ENCODE data around the gene ALDH2.

The ALDH2 gene

DNA sequence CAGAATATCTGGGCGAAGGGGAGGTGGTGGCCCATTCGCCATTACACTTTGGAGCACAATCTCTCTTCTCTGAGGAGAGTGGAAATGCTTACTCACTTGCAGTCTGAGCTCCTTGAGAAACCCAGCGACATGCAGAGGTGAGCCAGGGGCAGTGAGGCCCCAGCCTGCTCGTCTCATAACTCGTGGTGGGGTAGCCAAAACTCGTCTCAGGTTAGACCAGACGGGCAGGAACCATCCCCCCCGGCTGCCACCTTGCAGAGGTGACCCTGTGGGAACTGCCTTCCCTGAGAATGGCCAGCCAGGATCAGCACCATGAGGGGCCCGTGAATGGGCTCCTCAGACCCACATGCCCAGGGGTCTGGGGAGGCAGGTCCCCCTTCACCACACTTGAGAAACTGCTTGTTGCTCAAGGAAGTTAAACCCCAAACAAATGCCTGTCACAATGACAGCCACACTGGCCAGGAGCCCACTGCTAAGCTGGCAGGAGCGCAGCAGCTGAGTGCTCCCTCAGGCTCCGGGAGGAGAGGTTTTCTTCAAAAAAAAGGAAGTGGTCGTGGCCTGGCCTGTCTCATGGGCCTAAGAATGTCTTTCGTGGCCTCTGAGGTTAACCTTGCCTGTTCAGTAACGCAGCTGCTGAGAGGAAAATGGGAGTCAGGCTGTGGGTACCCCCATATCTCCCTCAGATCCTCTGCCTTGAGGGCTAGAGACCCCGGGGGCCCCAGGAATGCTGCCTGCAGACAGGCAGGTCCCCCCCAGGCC is 9.2 kb upstream of the ALDH2 start:
- no peak overlapping the region for H3K9ac ChIP-seq
- TF ChIP-seq, protein P1, sequence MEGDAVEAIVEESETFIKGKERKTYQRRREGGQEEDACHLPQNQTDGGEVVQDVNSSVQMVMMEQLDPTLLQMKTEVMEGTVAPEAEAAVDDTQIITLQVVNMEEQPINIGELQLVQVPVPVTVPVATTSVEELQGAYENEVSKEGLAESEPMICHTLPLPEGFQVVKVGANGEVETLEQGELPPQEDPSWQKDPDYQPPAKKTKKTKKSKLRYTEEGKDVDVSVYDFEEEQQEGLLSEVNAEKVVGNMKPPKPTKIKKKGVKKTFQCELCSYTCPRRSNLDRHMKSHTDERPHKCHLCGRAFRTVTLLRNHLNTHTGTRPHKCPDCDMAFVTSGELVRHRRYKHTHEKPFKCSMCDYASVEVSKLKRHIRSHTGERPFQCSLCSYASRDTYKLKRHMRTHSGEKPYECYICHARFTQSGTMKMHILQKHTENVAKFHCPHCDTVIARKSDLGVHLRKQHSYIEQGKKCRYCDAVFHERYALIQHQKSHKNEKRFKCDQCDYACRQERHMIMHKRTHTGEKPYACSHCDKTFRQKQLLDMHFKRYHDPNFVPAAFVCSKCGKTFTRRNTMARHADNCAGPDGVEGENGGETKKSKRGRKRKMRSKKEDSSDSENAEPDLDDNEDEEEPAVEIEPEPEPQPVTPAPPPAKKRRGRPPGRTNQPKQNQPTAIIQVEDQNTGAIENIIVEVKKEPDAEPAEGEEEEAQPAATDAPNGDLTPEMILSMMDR (IDR thresholded peaks at IDR 0.05): no peak
- H3K27ac ChIP-seq: no peak overlapping the region
- H3K36me3 ChIP-seq (ENCODE audit: control insufficient read depth, insufficient read depth, low read length): no peaks in the 10 kb centered on the region
- no peak overlapping the region for H3K4me3 ChIP-seq (ENCODE audit: low read depth, low read length)
- no peaks in the 10 kb centered on the region for H3K4me1 ChIP-seq
- H3K27me3 ChIP-seq (ENCODE audit: control insufficient read depth, insufficient read depth, low read length): no peaks in the 10 kb centered on the region
- H2AFZ ChIP-seq: no peak overlapping the region
- H3K4me2 ChIP-seq (ENCODE audit: low read length): no peak overlapping the region
- H3K9me3 ChIP-seq (ENCODE audit: control insufficient read depth, low read length): no peaks in the 10 kb centered on the region
- no peaks in the 10 kb centered on the region for H3K79me2 ChIP-seq

DNA sequence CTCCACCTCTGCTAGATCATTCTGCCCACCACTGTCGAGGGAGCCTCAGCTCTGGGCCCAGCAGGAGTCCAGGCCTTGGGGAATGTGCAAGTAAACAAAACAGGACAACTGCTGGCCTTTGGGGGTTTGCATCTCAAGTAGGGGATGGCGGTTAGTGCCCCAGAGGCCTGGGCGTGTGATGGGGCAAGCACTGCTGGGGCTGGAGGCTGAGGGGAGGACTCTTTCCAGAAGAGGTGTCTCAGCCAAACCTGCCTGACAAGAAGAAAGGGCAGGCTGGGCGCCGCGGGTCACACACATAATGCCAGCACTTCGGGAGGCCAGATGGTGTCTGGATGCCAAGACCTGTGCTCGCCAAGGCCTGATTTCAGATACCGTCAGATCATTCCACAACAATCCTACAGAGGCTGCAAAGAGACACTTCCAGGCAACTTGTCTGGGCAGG is 8.6 kb upstream of the ALDH2 start:
- H3K4me2 ChIP-seq (ENCODE audit: low read length): no peak overlapping the region
- H3K36me3 ChIP-seq (ENCODE audit: control insufficient read depth, insufficient read depth, low read length): no peaks in the 10 kb centered on the region
- no peaks in the 10 kb centered on the region for H3K9me3 ChIP-seq (ENCODE audit: control insufficient read depth, low read length)
- no peak overlapping the region for H3K27ac ChIP-seq
- TF ChIP-seq, protein P1 (IDR thresholded peaks at IDR 0.05): no peak
- no peak overlapping the region for H2AFZ ChIP-seq
- no peak overlapping the region for H3K9ac ChIP-seq
- H3K27me3 ChIP-seq (ENCODE audit: control insufficient read depth, insufficient read depth, low read length): no peaks in the 10 kb centered on the region
- no peaks in the 10 kb centered on the region for H3K79me2 ChIP-seq
- H3K4me3 ChIP-seq (ENCODE audit: low read depth, low read length): no peak overlapping the region
- H3K4me1 ChIP-seq: no peaks in the 10 kb centered on the region

DNA sequence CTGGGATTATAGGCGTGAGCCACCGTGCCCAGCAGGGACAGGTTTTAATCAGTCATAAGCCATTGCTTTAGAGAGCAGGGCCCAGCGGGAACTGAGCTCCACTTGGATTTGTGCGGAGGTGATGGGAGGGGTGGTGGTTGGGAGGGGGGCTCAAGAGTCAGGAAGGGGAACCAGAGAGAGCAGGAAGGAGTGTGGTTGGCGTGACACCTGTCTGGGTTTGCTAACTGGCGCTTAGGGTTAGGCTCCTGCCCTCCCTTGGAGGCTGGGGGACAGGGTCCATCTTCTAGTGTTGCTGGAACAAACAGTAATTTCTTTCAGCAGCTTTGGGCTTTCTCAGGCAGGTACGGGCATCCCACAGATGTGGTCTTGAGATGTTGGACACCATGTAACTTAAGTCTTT is 7.5 kb upstream of the ALDH2 start:
- no peaks in the 10 kb centered on the region for H3K36me3 ChIP-seq (ENCODE audit: control insufficient read depth, insufficient read depth, low read length)
- no peaks in the 10 kb centered on the region for H3K9me3 ChIP-seq (ENCODE audit: control insufficient read depth, low read length)
- no peak overlapping the region for H3K27ac ChIP-seq
- no peak overlapping the region for H3K4me2 ChIP-seq (ENCODE audit: low read length)
- H3K27me3 ChIP-seq (ENCODE audit: control insufficient read depth, insufficient read depth, low read length): no peaks in the 10 kb centered on the region
- no peak overlapping the region for H2AFZ ChIP-seq
- TF ChIP-seq, protein P1 (IDR thresholded peaks at IDR 0.05): no peak
- no peaks in the 10 kb centered on the region for H3K79me2 ChIP-seq
- H3K9ac ChIP-seq: no peak overlapping the region
- no peaks in the 10 kb centered on the region for H3K4me1 ChIP-seq
- H3K4me3 ChIP-seq (ENCODE audit: low read depth, low read length): no peak overlapping the region

DNA sequence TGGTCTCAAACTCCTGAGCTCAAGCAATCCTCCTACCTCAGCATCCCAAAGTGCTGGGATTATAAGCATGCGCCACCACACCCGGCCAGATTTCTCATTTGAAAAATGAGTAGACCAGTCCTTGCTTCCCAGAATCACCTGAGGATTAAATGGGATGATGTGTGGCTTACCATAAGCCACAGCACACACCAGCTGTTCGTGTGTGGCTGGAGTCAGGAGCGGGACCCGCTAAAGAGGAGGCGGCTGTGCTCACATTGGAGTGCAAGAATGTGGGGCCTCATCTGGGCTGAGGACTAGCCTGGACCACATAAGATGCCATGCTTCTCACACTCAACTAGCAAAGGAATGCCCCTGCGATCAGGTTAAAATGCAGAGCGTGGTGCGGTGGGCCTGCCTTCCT is 6.7 kb upstream of the ALDH2 start:
- H3K4me1 ChIP-seq: no peaks in the 10 kb centered on the region
- no peak overlapping the region for H2AFZ ChIP-seq

More for the DNA sequence above, 6.7 kb upstream of the ALDH2 start:
- Histone ChIP-seq H3K79me2 (no peaks in the 10 kb centered on the region), H3K4me3 (ENCODE audit: low read depth, low read length) (no peak overlapping the region), H3K9ac (no peak overlapping the region), H3K4me2 (ENCODE audit: low read length) (no peak overlapping the region), H3K9me3 (ENCODE audit: control insufficient read depth, low read length) (no peaks in the 10 kb centered on the region), H3K27ac (no peak overlapping the region), H3K36me3 (ENCODE audit: control insufficient read depth, insufficient read depth, low read length) (no peaks in the 10 kb centered on the region), H3K27me3 (ENCODE audit: control insufficient read depth, insufficient read depth, low read length) (no peaks in the 10 kb centered on the region)
- TF ChIP-seq, protein P1 (IDR thresholded peaks at IDR 0.05): no peak
